IPS DF 19.7 (cell line): Measurements from ENCODE around the gene MARCHF2.
"Not testable (repeated sequence)": the region's sequence is repeated elsewhere in the genome, so short reads cannot be mapped to it uniquely, and the experiment has no call there.

Source experiments
- DNase-seq: peaks from one replicate; pipeline ENCODE4 v3.0.0-alpha.2; 2013; ENCODE audit warnings: low read depth, low spot score

The MARCHF2 gene

DNA sequence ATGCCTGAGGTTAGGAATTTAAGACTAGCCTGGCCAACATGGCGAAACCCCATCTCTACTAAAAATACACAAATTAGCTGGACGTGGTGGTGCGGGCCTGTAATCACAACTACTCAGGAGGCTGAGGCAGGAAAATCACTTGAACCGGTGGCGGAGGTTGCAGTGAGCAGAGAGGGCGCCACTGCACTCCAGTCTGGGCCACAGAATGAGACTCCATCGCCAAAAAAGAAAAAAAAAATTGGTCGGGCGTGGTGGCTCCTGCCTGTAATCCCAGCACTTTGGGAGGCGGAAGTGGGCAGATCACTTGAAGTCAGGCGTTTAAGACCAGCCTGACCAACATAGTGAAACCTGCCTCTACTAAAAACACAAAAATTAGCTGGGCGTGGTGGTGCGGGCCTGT is 2.4 kb upstream of the MARCHF2 start:
- not testable (repeated sequence) for DNase-seq

GRCh38 chr19:8413629-8413995 is 507 bp downstream of the MARCHF2 start:
- DNase-seq, result no peak

DNA sequence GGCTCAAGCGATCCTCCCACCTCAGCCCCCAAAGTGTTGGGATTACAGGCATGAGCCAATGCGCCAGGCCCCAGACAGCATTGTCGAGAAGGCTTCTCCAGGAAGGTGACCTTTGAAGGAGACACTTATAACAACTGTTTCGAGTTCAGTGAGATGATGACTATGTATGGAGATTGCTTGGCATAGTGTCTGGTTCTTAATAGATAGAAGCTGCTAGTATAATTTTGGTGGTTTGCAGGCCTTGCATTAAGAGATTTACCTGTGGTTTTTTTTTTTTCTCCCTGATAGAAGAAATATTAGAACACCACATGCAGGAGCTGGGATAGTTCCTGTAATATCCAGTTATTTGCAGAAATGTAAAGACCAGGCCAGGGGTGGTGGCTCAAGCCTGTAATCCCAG is 3.7 kb downstream of the MARCHF2 start:
- DNase-seq, result no peak

DNA sequence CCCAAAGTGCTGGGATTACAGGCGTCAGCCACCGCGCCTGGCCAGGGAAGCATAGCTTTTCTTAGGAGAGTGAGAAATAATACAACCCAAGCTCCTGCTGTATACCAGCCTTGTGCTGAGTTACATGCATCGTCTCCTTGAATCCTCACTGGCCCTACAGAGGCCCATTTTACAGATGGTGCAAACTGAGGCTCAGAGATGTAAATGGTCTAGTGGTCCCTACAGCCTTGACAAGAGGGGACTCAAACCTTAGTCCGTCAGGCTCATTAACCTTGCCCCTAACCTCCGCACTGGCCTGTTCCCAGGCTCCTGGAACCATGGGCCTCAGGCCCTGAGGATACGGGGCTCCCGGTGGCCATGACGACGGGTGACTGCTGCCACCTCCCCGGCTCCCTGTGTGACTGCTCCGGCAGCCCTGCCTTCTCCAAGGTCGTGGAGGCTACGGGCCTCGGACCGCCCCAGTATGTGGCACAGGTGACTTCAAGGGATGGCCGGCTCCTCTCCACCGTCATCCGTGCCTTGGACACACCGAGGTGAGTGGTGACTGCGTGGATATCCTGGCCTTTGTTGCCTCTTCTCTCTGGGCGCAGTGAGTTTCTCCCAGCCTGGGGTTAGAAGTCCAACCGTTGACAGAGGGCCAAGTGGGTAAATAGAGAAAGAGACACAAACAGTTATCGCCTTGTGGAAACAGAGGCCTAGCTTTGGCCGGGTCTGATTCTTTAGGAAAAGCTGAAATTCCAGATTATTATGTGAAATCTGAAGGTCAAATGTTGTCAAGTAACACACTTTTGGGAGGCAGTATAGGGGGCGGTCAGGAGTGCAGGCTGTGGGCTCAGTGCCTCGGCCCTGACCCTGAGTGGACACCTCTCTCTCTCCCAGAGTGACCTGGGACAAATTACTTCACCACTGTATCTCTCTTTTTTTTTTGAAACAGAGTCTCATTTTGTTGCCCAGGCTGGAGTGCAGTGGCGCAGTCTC is 8.7 kb downstream of the MARCHF2 start:
- DNase-seq, result no peak

DNA sequence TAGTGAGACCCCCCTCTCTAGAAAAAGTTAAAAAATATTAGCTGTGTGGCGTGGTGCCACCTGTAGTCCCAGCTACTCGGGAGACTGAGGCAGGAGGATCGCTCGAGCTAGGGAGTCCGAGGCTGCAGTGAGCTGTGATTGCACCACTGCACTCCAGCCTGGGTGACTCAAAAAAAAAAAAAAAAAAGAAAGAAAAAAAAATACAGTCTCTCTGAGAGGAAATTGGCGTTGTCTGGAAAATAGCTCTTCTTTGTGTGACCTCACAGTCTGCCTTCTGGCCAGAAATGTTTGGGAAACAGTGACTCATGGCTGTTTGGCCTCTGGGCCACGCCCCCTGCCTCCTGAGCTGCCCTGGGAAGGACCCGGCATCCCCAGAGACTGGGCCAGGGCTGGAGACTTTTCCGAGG is 10.7 kb downstream of the MARCHF2 start:
- DNase-seq, result no peak

GRCh38 chr19:8425331-8425730 is 12.2 kb downstream of the MARCHF2 start:
- not testable (repeated sequence) for DNase-seq

- no peak for DNase-seq
Measured at GRCh38 chr19:8426283-8426682, 13.2 kb downstream of the MARCHF2 start.

DNA sequence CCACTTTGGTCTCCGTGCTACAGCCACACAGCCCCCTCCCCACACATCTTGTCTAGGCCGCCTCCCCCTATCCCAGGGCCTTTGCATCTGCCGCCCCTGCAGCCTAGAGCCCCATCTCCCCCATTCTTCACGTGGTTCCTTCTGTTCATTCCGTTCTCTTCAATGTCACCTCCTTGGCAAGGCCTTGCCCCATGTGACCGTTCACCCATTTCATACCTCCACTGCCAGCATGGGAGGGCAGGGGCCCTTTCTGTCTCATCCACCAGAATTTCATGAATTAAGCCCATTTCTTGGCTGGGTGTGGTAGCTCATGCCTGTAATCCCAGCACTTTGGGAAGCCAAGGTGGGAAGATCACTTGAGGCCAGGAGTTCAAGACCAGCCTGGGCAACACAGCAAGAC is 15.9 kb downstream of the MARCHF2 start:
- DNase-seq, result no peak

DNA sequence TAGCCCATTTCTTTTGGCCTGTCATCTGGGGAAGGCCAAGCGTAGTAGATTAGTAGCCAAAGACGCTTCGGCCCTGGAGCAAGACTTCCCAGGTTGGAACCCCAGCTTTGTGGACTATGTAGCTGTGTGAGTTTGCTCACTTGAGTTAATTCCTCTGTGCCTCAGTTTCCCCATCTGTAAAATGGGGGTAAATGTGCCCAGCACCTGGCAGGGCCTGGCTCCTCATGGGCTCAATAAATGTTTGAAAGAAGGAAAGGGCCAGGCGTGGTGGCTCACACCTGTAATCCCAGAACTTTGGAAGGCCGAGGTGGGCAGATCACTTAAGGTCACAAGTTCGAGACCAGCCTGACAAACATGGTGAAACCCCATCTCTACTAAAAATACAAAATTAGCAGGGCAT is 16.7 kb downstream of the MARCHF2 start:
- DNase-seq, result no peak

DNA sequence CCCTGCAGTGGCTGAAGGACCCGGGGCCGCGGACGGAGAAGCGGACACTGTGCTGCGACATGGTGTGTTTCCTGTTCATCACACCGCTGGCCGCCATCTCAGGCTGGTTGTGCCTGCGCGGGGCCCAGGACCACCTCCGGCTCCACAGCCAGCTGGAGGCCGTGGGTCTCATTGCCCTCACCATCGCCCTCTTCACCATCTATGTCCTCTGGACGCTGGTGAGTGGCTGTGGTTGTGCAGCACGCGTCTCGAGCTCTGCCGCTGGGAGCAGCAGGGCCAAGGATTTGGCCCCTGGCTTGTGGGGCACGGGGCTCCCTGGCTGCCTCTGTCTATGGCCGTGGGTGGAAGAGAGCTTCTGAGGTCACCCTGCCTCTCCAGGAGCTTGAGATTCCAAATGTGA is 17.5 kb downstream of the MARCHF2 start:
- no peak for DNase-seq

GRCh38 chr19:8438236-8438635 is 25.1 kb downstream of the MARCHF2 start:
- DNase-seq, result no peak

DNA sequence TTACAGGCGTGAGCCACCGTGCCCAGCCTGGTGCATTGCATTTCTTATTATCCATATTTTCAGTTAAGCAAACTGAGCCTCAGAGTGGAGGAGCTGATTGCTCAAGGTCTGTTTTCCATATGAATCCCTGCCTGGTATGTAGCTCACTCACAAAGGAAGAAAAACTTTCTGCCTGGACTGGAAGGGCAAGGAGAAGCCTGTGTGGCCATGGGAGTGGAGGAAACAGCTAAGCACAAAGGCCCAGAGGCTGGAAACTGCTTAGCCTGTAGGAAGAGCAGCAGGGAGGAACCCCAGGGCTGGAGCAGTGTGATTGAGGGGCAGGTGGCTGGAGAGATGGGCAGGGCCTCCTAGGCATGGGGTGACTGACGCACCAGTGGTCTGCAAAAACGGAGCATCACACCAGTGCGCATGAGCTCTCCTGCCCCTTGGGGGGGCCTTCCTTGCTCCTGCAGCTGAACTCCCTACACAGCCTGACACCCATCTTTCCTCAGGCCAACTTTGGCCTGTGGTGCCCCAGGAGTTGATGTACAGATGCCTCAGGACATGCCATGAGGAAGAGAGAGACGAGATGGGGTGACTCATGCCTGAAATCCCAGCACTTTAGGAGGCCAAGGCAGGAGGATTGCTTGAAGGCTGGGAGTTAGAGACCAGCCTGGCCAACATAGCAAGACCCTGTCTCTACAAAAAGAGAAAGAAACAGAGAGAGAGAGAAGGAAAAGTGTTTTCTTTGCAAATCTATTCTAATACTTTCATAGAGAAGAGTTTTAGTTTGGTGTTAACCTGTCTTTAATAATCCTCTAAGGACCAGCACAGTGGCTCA is 28.8 kb downstream of the MARCHF2 start:
- peak; percentile 68 for DNase-seq

- DNase-seq, result not testable (repeated sequence)
Measured at GRCh38 chr19:8444140-8444676, 31.1 kb downstream of the MARCHF2 start.

GRCh38 chr19:8444677-8445487 is 31.8 kb downstream of the MARCHF2 start, which contains the start of gene HNRNPM:
Gene HNRNPM (plus strand): TSS chr19:8444975. CDS start chr19:8444999, 24 bp downstream.
- DNase-seq, result peak; percentile 86

GRCh38 chr19:8445488-8446001 is 32.4 kb downstream of the MARCHF2 start:
- no peak for DNase-seq

DNA sequence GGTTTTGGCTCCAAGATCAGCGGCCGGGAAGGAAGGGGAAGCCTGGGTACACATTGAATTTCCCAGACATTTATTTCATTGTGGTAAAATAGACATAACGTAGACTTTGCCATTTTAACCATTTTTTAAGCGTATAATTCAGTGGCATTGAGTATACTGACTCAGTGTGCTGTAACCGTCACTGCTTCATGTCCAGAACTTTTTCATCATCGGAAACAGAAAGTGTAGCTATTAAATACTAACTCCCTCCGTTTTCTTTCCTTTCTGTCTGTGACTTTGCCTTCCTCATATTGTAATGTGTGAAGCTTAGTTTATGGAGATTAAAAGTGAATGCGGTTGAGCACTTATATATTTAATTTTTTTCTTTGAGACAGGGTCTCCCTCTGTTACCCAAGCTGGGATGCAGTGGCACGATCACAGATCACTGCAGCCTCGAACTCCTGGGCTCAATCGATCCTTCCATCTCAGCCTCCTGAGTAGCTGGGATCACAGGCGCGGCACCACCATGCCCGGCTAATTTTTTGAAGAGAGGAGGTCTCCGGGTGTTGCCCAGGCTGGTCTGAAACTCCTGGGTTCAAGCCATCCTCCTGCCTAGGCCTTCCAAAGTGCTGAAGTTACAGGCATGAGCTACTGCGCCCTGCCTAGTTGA is 33.1 kb downstream of the MARCHF2 start:
- no peak for DNase-seq

DNA sequence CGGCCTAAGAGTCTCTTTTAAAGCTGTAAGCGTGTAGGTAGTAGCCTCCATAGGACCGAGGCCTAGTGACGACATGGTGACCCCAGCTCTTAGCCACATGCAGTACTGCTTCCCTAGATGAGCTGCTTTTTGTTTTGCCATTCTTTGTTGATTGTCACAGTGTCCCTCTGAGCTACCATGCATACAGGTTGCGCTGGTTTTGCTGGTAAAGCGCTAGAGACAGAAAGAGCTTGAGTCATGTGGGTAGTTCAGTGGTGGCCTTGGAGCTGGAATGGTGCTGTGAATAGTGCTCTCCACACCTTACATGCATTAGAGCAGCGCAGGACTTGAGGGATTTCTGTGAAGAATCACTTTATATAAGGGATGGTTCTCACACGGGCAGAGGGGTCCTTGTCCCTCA is 36.7 kb downstream of the MARCHF2 start:
- DNase-seq, result peak; percentile 20

- DNase-seq, result no peak
Measured at GRCh38 chr19:8451377-8451776, 38.3 kb downstream of the MARCHF2 start.

GRCh38 chr19:8451885-8452284 is 38.8 kb downstream of the MARCHF2 start:
- no peak for DNase-seq

GRCh38 chr19:8452446-8453123 is 39.5 kb downstream of the MARCHF2 start:
- no peak for DNase-seq
